GM21529 (cell line): ENCODE results near the gene IL17C.
A peak's percentile ranks its signal among the peaks of the same experiment; 100 is the strongest.

Experiments used
- ATAC-seq: cut with Tn5 transposase; IDR thresholded peaks from one replicate; pipeline ENCODE4 v1.9.1; 2021; ENCODE audit not compliant: unreplicated experiment

IL17C gene

GRCh38 chr16:88638323-88639230 lies at the start of gene IL17C:
IL17C (plus strand) TSS chr16:88638572; CDS start chr16:88638642, 70 bp downstream.
- ATAC-seq: no peak

GRCh38 chr16:88588754-88589153 lies 49.6 kb upstream of the IL17C start:
- no peak for ATAC-seq

GRCh38 chr16:88589441-88589840 lies 48.9 kb upstream of the IL17C start:
- no peak for ATAC-seq

- ATAC-seq: peak; percentile 63
Observed at GRCh38 chr16:88591577-88592021, 46.8 kb upstream of the IL17C start.

- ATAC-seq: no peak
Observed at GRCh38 chr16:88593061-88593460, 45.3 kb upstream of the IL17C start.

GRCh38 chr16:88593489-88593888 lies 44.9 kb upstream of the IL17C start:
- ATAC-seq: no peak

GRCh38 chr16:88593910-88594309 lies 44.5 kb upstream of the IL17C start:
- no peak for ATAC-seq

GRCh38 chr16:88595101-88595500 lies 43.3 kb upstream of the IL17C start:
- no peak for ATAC-seq

- ATAC-seq: no peak
Observed at GRCh38 chr16:88595921-88596320, 42.5 kb upstream of the IL17C start.

- no peak for ATAC-seq
Observed at GRCh38 chr16:88596483-88596882, 41.9 kb upstream of the IL17C start.

GRCh38 chr16:88597856-88598491 lies 40.4 kb upstream of the IL17C start:
- ATAC-seq: no peak

GRCh38 chr16:88599092-88599733 lies 39.2 kb upstream of the IL17C start:
- ATAC-seq: no peak

GRCh38 chr16:88599825-88600538 lies 38.4 kb upstream of the IL17C start:
- no peak for ATAC-seq

GRCh38 chr16:88600539-88600896 lies 37.9 kb upstream of the IL17C start:
- no peak for ATAC-seq

- ATAC-seq: no peak
Observed at GRCh38 chr16:88601313-88602036, 36.9 kb upstream of the IL17C start.

- no peak for ATAC-seq
Observed at GRCh38 chr16:88602091-88602490, 36.3 kb upstream of the IL17C start.

- no peak for ATAC-seq
Observed at GRCh38 chr16:88605186-88606147, 32.9 kb upstream of the IL17C start.

- ATAC-seq: no peak
Observed at GRCh38 chr16:88606148-88606757, 32.1 kb upstream of the IL17C start.

GRCh38 chr16:88608076-88608475 lies 30.3 kb upstream of the IL17C start:
- no peak for ATAC-seq
